ENCODE results near the gene DOCK3.
"Not testable (repeated sequence)": the region's sequence is repeated elsewhere in the genome, so short reads cannot be mapped to it uniquely, and the experiment has no call there.

The DOCK3 gene

GRCh38 chr3:51384726-51385473 is 710.2 kb downstream of the DOCK3 start, which contains the start of gene MANF:
MANF (plus strand) TSS chr3:51385291; CDS start chr3:51385343, 52 bp downstream.
- peak; percentile 94 to 95 for DNase-seq (ENCODE audit: low read depth in 2 of 2)

GRCh38 chr3:51385621-51386091 is 710.9 kb downstream of the DOCK3 start:
- no peak for DNase-seq (ENCODE audit: low read depth in 2 of 2)

- no peak for DNase-seq (ENCODE audit: low read depth in 2 of 2)
Observed at GRCh38 chr3:51386159-51386851, 711.6 kb downstream of the DOCK3 start.

- no peak for DNase-seq (ENCODE audit: low read depth in 2 of 2)
Observed at GRCh38 chr3:51386852-51387229, 712.1 kb downstream of the DOCK3 start.

GRCh38 chr3:51387281-51387680 is 712.6 kb downstream of the DOCK3 start:
- not testable (repeated sequence) for DNase-seq (ENCODE audit: low read depth in 2 of 2)

- DNase-seq (ENCODE audit: low read depth in 2 of 2) = no peak
Observed at GRCh38 chr3:51388286-51389029, 713.7 kb downstream of the DOCK3 start.

- DNase-seq (ENCODE audit: low read depth in 2 of 2) = no peak
Observed at GRCh38 chr3:51389423-51390183, 714.9 kb downstream of the DOCK3 start.

- DNase-seq (ENCODE audit: low read depth in 2 of 2) = no peak
Observed at GRCh38 chr3:51390246-51391074, 715.7 kb downstream of the DOCK3 start.

- peak; percentile 91 for DNase-seq (ENCODE audit: low read depth in 2 of 2)
Observed at GRCh38 chr3:51391075-51391565, 716.4 kb downstream of the DOCK3 start, which contains the start of gene RBM15B. RBM15B (plus strand) TSS chr3:51391285; CDS start chr3:51391400, 115 bp downstream.

- no peak for DNase-seq (ENCODE audit: low read depth in 2 of 2)
Observed at GRCh38 chr3:51391566-51392354, 717.0 kb downstream of the DOCK3 start.

GRCh38 chr3:51392355-51393133 is 717.8 kb downstream of the DOCK3 start:
- no peak for DNase-seq (ENCODE audit: low read depth in 2 of 2)

- no peak for DNase-seq (ENCODE audit: low read depth in 2 of 2)
Observed at GRCh38 chr3:51393134-51393495, 718.4 kb downstream of the DOCK3 start.

- no peak for DNase-seq (ENCODE audit: low read depth in 2 of 2)
Observed at GRCh38 chr3:51393564-51393963, 718.8 kb downstream of the DOCK3 start.

- no peak for DNase-seq (ENCODE audit: low read depth in 2 of 2)
Observed at GRCh38 chr3:51394541-51394940, 719.8 kb downstream of the DOCK3 start.

GRCh38 chr3:51395493-51396213 is 720.9 kb downstream of the DOCK3 start:
- DNase-seq (ENCODE audit: low read depth in 2 of 2) = no peak

- DNase-seq (ENCODE audit: low read depth in 2 of 2) = no peak
Observed at GRCh38 chr3:51396401-51396800, 721.7 kb downstream of the DOCK3 start.

- no peak for DNase-seq (ENCODE audit: low read depth in 2 of 2)
Observed at GRCh38 chr3:51397392-51397791, 722.7 kb downstream of the DOCK3 start.
